Stimulated activated naive B cell treated with anti-CD40 and anti-IgM and Interleukin-4, amounts not matched to agents 10 μg/mL and 1 μg/mL and 100 μg/mL, for 72 hours (primary cell): ENCODE results near the gene ANKIB1.
"Not testable (repeated sequence)": the region's sequence is repeated elsewhere in the genome, so short reads cannot be mapped to it uniquely, and the experiment has no call there.

Source experiments
- ATAC-seq, 2 donors: fragments of 150-1000 bp; cut with Tn5 transposase; replicated peaks; 2 replicates each; pipeline ENCODE4 v1.10.0; 2021; ENCODE audit warnings: moderate library complexity in 1 of 2
- DNase-seq: peaks from one replicate; pipeline ENCODE4 v3.0.0; 2021
- H3K27ac Mint-ChIP-seq: one replicate; pipeline ENCODE4 v1.8.0; 2022; ENCODE audit warnings: mild to moderate bottlenecking, mixed read lengths
- H3K27me3 Mint-ChIP-seq, 2 donors: one replicate each; pipeline ENCODE4 v1.8.0; 2022; ENCODE audit warnings: mixed read lengths in 2 of 2
- H3K36me3 Mint-ChIP-seq, 2 donors: one replicate each; pipeline ENCODE4 v1.8.0; 2022; ENCODE audit warnings: mixed read lengths in 2 of 2, mild to moderate bottlenecking in 1 of 2
- H3K4me1 Mint-ChIP-seq, 2 donors: one replicate each; pipeline ENCODE4 v1.8.0; 2022; ENCODE audit warnings: mixed read lengths in 2 of 2, mild to moderate bottlenecking in 1 of 2
- H3K4me3 Mint-ChIP-seq, 2 donors: one replicate each; pipeline ENCODE4 v1.8.0; 2022; ENCODE audit warnings: mild to moderate bottlenecking in 2 of 2, mixed read lengths in 2 of 2, moderate library complexity in 1 of 2
- H3K9me3 Mint-ChIP-seq, 2 donors: one replicate each; pipeline ENCODE4 v1.8.0; 2022; ENCODE audit warnings: mixed read lengths in 2 of 2, mild to moderate bottlenecking in 1 of 2

The ANKIB1 gene

GRCh38 chr7:92325173-92325572, 79.4 kb downstream of the ANKIB1 start:
- DNase-seq: no peak
- no peaks in the 10 kb centered on the region for H3K27me3 Mint-ChIP-seq
- no peak for ATAC-seq
- H3K9me3 Mint-ChIP-seq: no peaks in the 10 kb centered on the region
- peaks cover 0 to under 1% of the 10 kb centered on the region in 2 donors for H3K4me1 Mint-ChIP-seq
- peaks cover 20 to 26% of the 10 kb centered on the region in 2 donors for H3K36me3 Mint-ChIP-seq
- no peak overlapping the region for H3K4me3 Mint-ChIP-seq
- H3K27ac Mint-ChIP-seq: no peak overlapping the region

DNA sequence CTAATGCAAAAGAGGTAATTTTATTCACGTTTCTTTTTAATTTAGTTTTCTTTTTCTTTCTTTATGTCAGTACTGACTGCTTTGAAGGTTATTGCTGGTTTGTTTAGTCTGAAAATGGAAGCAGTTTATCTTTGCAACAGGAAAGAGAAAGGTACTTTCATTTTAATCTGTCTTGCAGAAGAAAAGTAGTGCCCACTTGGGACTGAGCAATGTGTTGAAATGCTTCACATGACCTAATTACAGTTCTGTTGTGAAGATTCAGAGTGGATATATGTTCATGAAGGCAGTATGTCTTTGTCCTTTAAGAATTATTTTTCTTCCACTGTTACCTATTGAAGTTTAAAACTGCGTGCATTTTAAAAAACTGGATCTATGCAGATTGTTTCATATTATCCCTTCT, 80.1 kb downstream of the ANKIB1 start:
- no peak for ATAC-seq
- Mint-ChIP-seq H3K27ac (no peak overlapping the region), H3K4me1 (no peaks in the 10 kb centered on the region), H3K36me3 (peaks cover 15 to 19% of the 10 kb centered on the region in 2 donors), H3K9me3 (no peaks in the 10 kb centered on the region), H3K4me3 (no peak overlapping the region), H3K27me3 (no peaks in the 10 kb centered on the region)
- DNase-seq: no peak

DNA sequence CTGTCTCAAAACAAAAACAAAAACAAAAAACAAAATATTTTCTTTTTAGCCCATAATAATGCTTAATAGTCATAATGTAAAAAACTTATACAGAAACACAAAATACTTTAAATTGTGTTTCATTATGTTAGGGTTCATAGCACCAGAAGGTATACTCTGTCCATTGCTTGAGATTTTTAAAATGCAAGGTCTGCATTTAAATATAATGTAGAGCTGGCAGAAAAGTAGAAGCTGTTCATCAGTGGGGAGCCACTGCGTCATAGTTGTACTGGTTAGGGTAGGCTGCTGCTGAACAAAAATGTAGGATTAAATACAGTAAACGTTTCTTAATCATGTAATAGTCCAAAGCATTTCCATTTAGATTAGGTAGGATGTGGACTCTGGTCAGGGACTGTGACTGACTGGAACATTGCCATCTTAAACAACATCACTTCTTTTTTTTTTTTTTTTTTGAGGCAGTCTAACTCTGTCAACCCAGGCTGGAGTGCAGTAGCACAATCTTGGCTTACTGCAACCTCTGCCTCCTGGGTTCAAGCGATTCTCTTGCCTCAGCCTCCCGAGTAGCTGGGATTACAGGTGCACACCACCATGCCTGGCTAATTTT, 85.2 kb downstream of the ANKIB1 start:
- ATAC-seq (no peak), DNase-seq (no peak)
- no peaks in the 10 kb centered on the region for H3K27me3 Mint-ChIP-seq
- peaks cover 2 to 4% of the 10 kb centered on the region in 2 donors for H3K9me3 Mint-ChIP-seq
- H3K4me3 Mint-ChIP-seq: no peak overlapping the region
- no peaks in the 10 kb centered on the region for H3K4me1 Mint-ChIP-seq
- H3K36me3 Mint-ChIP-seq: peaks cover 26 to 29% of the 10 kb centered on the region in 2 donors
- no peak overlapping the region for H3K27ac Mint-ChIP-seq

- Mint-ChIP-seq H3K27me3 (no peaks in the 10 kb centered on the region), H3K9me3 (peaks cover 2 to 4% of the 10 kb centered on the region in 2 donors), H3K4me3 (no peak overlapping the region), H3K36me3 (peaks cover 26 to 31% of the 10 kb centered on the region in 2 donors), H3K4me1 (no peaks in the 10 kb centered on the region), H3K27ac (no peak overlapping the region)
- ATAC-seq: no peak
- no peak for DNase-seq
These were observed 85.7 kb downstream of the ANKIB1 start for GRCh38 chr7:92331508-92331907.

DNA sequence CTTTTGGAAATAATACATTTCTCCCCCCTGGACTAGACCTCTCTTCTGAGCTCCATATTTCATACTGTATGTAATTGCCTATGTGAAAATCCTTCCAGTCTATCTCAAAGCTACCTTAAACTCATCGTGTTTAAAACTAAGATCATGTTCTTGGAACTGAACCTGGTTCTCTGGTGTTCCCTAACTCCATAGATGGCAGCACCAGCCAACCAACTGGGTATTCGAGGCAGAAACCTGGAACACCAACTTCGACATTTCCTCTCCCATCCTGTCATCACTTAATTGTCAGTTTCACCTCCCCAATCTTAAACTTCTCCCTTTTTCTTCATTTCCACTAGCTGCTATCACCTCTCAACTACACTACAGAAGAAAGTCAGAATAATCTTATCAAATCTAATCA, 87.0 kb downstream of the ANKIB1 start:
- ATAC-seq (no peak), DNase-seq (no peak)
- Mint-ChIP-seq H3K9me3 (peaks cover 2 to 4% of the 10 kb centered on the region in 2 donors), H3K27ac (no peak overlapping the region), H3K4me1 (no peaks in the 10 kb centered on the region), H3K36me3 (peaks cover 28 to 36% of the 10 kb centered on the region in 2 donors), H3K4me3 (no peak overlapping the region), H3K27me3 (no peaks in the 10 kb centered on the region)

- peaks cover 2 to 4% of the 10 kb centered on the region in 2 donors for H3K9me3 Mint-ChIP-seq
- no peaks in the 10 kb centered on the region for H3K27me3 Mint-ChIP-seq
- H3K36me3 Mint-ChIP-seq: peaks cover 29 to 37% of the 10 kb centered on the region in 2 donors
- no peak for DNase-seq
- ATAC-seq: no peak
- no peaks in the 10 kb centered on the region for H3K4me1 Mint-ChIP-seq
- no peak overlapping the region for H3K27ac Mint-ChIP-seq
- no peak overlapping the region for H3K4me3 Mint-ChIP-seq
These were observed 88.1 kb downstream of the ANKIB1 start for GRCh38 chr7:92333866-92334265.

GRCh38 chr7:92335574-92335973, 89.8 kb downstream of the ANKIB1 start:
- no peaks in the 10 kb centered on the region for H3K27me3 Mint-ChIP-seq
- peaks cover 23 to 31% of the 10 kb centered on the region in 2 donors for H3K36me3 Mint-ChIP-seq
- ATAC-seq (no peak), DNase-seq (no peak)
- H3K4me1 Mint-ChIP-seq: no peaks in the 10 kb centered on the region
- H3K27ac Mint-ChIP-seq: no peak overlapping the region
- H3K4me3 Mint-ChIP-seq: no peak overlapping the region
- H3K9me3 Mint-ChIP-seq: peaks cover 2 to 4% of the 10 kb centered on the region in 2 donors

- H3K27ac Mint-ChIP-seq: no peak overlapping the region
- peaks cover 23 to 28% of the 10 kb centered on the region in 2 donors for H3K36me3 Mint-ChIP-seq
- no peaks in the 10 kb centered on the region for H3K27me3 Mint-ChIP-seq
- H3K4me3 Mint-ChIP-seq: no peak overlapping the region
- no peaks in the 10 kb centered on the region for H3K4me1 Mint-ChIP-seq
- ATAC-seq (no peak), DNase-seq (no peak)
- H3K9me3 Mint-ChIP-seq: peaks cover 2 to 4% of the 10 kb centered on the region in 2 donors
These were observed 91.0 kb downstream of the ANKIB1 start for GRCh38 chr7:92336662-92337340.

GRCh38 chr7:92340016-92340415, 94.2 kb downstream of the ANKIB1 start:
- DNase-seq (no peak), ATAC-seq (no peak)
- Mint-ChIP-seq H3K27ac (no peak overlapping the region), H3K27me3 (no peaks in the 10 kb centered on the region), H3K9me3 (peaks cover 2 to 4% of the 10 kb centered on the region in 2 donors), H3K4me3 (no peak overlapping the region), H3K36me3 (peaks cover 16 to 22% of the 10 kb centered on the region in 2 donors), H3K4me1 (no peaks in the 10 kb centered on the region)

DNA sequence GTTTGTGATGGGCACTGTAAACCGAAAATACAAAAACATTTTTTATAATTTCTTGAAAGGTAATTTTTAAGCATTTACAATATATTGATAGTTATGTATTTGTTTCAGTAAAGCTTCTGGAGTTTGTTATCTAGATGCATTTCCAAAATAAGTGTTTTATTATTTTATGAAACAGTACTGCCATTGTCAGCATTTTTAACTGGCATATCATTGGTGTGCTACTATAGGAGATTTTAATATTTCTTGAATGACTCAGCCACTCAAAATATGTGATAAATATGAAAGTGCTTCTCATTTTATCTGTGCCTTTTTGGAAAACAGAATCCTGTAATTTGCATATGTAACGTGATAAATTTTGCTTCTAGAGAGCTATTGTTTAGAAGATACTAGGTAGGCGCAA, 97.9 kb downstream of the ANKIB1 start:
- peaks cover 20 to 29% of the 10 kb centered on the region in 2 donors for H3K36me3 Mint-ChIP-seq
- ATAC-seq: no peak
- H3K27ac Mint-ChIP-seq: no peak overlapping the region
- H3K4me3 Mint-ChIP-seq: no peak overlapping the region
- H3K4me1 Mint-ChIP-seq: peaks cover 0 to 3% of the 10 kb centered on the region in 2 donors
- no peaks in the 10 kb centered on the region for H3K27me3 Mint-ChIP-seq
- no peaks in the 10 kb centered on the region for H3K9me3 Mint-ChIP-seq
- DNase-seq: no peak

DNA sequence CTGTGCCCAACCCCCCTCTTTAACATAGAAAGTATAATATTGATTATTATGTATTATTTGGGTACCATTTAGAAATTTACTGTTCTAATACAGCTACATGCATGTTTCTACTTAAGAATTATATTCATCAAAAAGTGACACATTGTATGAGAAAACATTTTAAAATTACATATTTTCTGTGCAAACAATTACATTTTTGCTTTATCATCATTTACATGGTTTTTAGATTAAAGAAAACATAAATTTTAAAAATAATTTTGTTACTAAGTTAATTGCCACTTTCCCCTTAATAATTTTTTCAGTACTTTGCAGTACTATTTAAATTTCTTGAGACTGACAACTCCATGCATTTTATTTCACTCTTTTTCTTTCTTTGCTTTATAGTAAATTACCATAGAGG, 106.2 kb downstream of the ANKIB1 start:
- ATAC-seq (no peak), DNase-seq (no peak)
- H3K4me1 Mint-ChIP-seq: no peaks in the 10 kb centered on the region
- H3K27ac Mint-ChIP-seq: no peak overlapping the region
- H3K9me3 Mint-ChIP-seq: no peaks in the 10 kb centered on the region
- H3K4me3 Mint-ChIP-seq: no peak overlapping the region
- no peaks in the 10 kb centered on the region for H3K27me3 Mint-ChIP-seq
- H3K36me3 Mint-ChIP-seq: peaks cover 17 to 33% of the 10 kb centered on the region in 2 donors

- Mint-ChIP-seq H3K9me3 (peaks cover 0 to 2% of the 10 kb centered on the region in 2 donors), H3K4me3 (no peak overlapping the region), H3K27me3 (no peaks in the 10 kb centered on the region), H3K27ac (no peak overlapping the region), H3K36me3 (peaks cover 20 to 28% of the 10 kb centered on the region in 2 donors), H3K4me1 (no peaks in the 10 kb centered on the region)
- DNase-seq: no peak
- ATAC-seq: no peak
These were observed 108.4 kb downstream of the ANKIB1 start for GRCh38 chr7:92354214-92354613.

- no peak overlapping the region for H3K27ac Mint-ChIP-seq
- H3K27me3 Mint-ChIP-seq: no peaks in the 10 kb centered on the region
- ATAC-seq (no peak), DNase-seq (no peak)
- H3K9me3 Mint-ChIP-seq: peaks cover 0 to 3% of the 10 kb centered on the region in 2 donors
- peaks cover 22 to 32% of the 10 kb centered on the region in 2 donors for H3K36me3 Mint-ChIP-seq
- no peak overlapping the region for H3K4me3 Mint-ChIP-seq
- no peaks in the 10 kb centered on the region for H3K4me1 Mint-ChIP-seq
These were observed 110.6 kb downstream of the ANKIB1 start for GRCh38 chr7:92356406-92356805.

DNA sequence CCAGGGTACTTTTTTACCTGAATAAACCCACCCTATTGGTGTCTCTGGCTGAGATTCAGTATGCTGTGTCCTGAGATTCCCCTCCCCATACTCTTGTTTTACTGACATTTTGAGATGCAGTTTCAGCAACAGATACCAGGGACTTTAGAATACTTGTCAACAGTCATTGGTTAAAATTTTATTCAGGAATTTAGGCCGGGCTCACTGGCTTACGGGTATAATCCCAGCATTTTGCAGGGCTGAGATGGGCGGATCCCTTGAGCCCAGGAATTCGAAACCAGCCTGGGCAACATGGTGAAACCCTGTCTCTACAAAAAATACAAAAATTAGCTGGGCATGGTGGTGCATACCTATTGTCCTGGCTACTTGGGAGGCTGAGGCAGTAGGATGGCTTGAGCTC, 111.5 kb downstream of the ANKIB1 start:
- H3K36me3 Mint-ChIP-seq: peaks cover 26 to 38% of the 10 kb centered on the region in 2 donors
- no peak overlapping the region for H3K4me3 Mint-ChIP-seq
- no peak overlapping the region for H3K27ac Mint-ChIP-seq
- no peak for ATAC-seq
- H3K9me3 Mint-ChIP-seq: peaks cover 0 to 3% of the 10 kb centered on the region in 2 donors
- no peaks in the 10 kb centered on the region for H3K27me3 Mint-ChIP-seq
- DNase-seq: no peak
- H3K4me1 Mint-ChIP-seq: no peaks in the 10 kb centered on the region

DNA sequence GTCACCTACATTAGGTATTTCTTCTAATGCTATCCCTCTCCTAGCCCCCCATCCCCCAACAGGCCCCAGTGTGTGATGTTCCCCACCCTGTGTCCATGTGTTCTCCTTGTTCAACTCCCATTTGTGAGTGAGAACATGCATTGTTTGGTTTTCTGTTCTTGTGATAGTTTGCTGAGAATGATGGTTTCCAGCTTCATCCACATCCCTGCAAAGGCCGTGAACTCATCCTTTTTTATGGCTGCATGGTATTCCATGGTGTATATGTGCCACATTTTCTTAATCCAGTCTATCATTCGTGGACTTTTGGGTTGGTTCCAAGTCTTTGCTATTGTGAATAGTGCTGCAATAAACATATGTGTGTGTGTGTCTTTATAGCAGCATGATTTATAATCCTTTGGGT, 113.4 kb downstream of the ANKIB1 start:
- not testable (repeated sequence) for DNase-seq, H3K27me3 Mint-ChIP-seq, H3K27ac Mint-ChIP-seq, H3K4me3 Mint-ChIP-seq, ATAC-seq, H3K9me3 Mint-ChIP-seq, H3K4me1 Mint-ChIP-seq
- H3K36me3 Mint-ChIP-seq: peaks cover 30 to 40% of the 10 kb centered on the region in 2 donors
